ENCODE measurements around the gene C12orf56. TPM values are rescaled to one million over a fixed set of nuclear protein-coding genes. Genes with fewer than 3 reads are reported as not detected.

C12orf56 gene, protein sequence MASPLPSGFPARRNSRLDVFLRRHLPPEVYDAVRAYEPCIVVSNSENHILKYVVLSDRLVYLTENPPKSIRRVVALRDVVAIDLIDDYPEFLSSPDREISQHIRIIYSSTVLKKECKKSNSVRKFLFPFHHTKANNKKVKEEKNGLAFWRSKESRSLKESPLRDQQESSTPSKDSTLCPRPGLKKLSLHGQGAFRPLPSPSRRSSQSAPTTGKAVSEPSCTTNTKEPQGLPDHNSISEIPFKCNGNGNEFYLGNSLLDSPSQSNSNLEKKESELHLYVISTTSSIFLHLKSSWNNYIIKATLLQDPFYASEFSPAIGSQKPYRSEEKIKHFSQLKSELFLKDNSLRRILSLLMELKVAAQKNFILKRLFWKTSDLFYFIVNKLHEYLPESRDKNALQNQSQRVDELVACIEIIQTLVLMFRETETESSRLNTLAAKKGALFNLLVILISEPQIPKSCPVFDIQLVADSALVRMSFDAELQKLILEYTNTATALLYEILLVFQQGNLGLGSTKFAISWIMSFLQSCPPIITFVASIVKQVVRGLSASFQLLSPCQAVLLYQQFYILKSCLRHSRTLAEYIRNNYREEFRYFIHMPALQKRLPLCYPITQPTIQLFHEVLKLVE
- 0.06 TPM in 1 of 2 replicates, not detected in the other for polyA plus RNA-seq
- not detected in 2 replicates for polyA minus RNA-seq

- no peaks in the 10 kb centered on the region for H3F3A ChIP-seq (ENCODE audit: insufficient read depth, low read length, poor library complexity, severe bottlenecking)
- no peaks in the 10 kb centered on the region for H3K9me3 ChIP-seq (ENCODE audit: low read length)
- no peak within 1 kb of the TSS for H2AFZ ChIP-seq (ENCODE audit: low read depth, low read length)
- no peak within 1 kb of the TSS for H3K4me3 ChIP-seq (ENCODE audit: low read length)
- no peaks in the 10 kb centered on the region for H3K36me3 ChIP-seq (ENCODE audit: insufficient read depth, low read length)
- H3K9ac ChIP-seq (ENCODE audit: low read length): no peak within 1 kb of the TSS
- no peaks in the 10 kb centered on the region for H4K20me1 ChIP-seq (ENCODE audit: insufficient read depth)
- no peak within 1 kb of the TSS for H3K4me2 ChIP-seq (ENCODE audit: low read length)
- H3K27me3 ChIP-seq (ENCODE audit: insufficient read depth, low read depth, low read length): no peaks in the 10 kb centered on the region
- H3K27ac ChIP-seq (ENCODE audit: low read length): no peak within 1 kb of the TSS
- no peaks in the 10 kb centered on the region for H3K79me2 ChIP-seq (replicated peaks; ENCODE audit: insufficient read depth, low read length)
- no peak for TF ChIP-seq MXI1 (conservative IDR thresholded peaks at IDR 0.05; ENCODE audit: poor library complexity, severe bottlenecking)
- TF ChIP-seq, protein P1, sequence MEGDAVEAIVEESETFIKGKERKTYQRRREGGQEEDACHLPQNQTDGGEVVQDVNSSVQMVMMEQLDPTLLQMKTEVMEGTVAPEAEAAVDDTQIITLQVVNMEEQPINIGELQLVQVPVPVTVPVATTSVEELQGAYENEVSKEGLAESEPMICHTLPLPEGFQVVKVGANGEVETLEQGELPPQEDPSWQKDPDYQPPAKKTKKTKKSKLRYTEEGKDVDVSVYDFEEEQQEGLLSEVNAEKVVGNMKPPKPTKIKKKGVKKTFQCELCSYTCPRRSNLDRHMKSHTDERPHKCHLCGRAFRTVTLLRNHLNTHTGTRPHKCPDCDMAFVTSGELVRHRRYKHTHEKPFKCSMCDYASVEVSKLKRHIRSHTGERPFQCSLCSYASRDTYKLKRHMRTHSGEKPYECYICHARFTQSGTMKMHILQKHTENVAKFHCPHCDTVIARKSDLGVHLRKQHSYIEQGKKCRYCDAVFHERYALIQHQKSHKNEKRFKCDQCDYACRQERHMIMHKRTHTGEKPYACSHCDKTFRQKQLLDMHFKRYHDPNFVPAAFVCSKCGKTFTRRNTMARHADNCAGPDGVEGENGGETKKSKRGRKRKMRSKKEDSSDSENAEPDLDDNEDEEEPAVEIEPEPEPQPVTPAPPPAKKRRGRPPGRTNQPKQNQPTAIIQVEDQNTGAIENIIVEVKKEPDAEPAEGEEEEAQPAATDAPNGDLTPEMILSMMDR (IDR thresholded peaks at IDR 0.05; ENCODE audit: poor library complexity, severe bottlenecking): no peak
- TF ChIP-seq SMC3 (conservative IDR thresholded peaks at IDR 0.05; ENCODE audit: poor library complexity): no peak
- no peak for TF ChIP-seq TAF1 (IDR thresholded peaks at IDR 0.05; ENCODE audit: low read depth)
- TF ChIP-seq POLR2AphosphoS5 (IDR thresholded peaks at IDR 0.05): no peak
- no peak for TF ChIP-seq RAD21 (conservative IDR thresholded peaks at IDR 0.05)
- TF ChIP-seq, protein P2, sequence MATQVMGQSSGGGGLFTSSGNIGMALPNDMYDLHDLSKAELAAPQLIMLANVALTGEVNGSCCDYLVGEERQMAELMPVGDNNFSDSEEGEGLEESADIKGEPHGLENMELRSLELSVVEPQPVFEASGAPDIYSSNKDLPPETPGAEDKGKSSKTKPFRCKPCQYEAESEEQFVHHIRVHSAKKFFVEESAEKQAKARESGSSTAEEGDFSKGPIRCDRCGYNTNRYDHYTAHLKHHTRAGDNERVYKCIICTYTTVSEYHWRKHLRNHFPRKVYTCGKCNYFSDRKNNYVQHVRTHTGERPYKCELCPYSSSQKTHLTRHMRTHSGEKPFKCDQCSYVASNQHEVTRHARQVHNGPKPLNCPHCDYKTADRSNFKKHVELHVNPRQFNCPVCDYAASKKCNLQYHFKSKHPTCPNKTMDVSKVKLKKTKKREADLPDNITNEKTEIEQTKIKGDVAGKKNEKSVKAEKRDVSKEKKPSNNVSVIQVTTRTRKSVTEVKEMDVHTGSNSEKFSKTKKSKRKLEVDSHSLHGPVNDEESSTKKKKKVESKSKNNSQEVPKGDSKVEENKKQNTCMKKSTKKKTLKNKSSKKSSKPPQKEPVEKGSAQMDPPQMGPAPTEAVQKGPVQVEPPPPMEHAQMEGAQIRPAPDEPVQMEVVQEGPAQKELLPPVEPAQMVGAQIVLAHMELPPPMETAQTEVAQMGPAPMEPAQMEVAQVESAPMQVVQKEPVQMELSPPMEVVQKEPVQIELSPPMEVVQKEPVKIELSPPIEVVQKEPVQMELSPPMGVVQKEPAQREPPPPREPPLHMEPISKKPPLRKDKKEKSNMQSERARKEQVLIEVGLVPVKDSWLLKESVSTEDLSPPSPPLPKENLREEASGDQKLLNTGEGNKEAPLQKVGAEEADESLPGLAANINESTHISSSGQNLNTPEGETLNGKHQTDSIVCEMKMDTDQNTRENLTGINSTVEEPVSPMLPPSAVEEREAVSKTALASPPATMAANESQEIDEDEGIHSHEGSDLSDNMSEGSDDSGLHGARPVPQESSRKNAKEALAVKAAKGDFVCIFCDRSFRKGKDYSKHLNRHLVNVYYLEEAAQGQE (IDR thresholded peaks at IDR 0.05; ENCODE audit: borderline replicate concordance): no peak
- TF ChIP-seq EZH2 (IDR thresholded peaks at IDR 0.05; ENCODE audit: borderline replicate concordance, insufficient read depth, low read length, poor library complexity, severe bottlenecking): no peak
- no peak for TF ChIP-seq EP300 (conservative IDR thresholded peaks at IDR 0.05; ENCODE audit: poor library complexity, severe bottlenecking)
- H3K9me2 ChIP-seq (ENCODE audit: insufficient read depth, low read length): no peaks in the 10 kb centered on the region
These were observed at the start of gene C12orf56 for GRCh38 chr12:64390275-64390851. Gene C12orf56 (minus strand): TSS chr12:64390758. CDS start chr12:64390565, 193 bp downstream.

DNA sequence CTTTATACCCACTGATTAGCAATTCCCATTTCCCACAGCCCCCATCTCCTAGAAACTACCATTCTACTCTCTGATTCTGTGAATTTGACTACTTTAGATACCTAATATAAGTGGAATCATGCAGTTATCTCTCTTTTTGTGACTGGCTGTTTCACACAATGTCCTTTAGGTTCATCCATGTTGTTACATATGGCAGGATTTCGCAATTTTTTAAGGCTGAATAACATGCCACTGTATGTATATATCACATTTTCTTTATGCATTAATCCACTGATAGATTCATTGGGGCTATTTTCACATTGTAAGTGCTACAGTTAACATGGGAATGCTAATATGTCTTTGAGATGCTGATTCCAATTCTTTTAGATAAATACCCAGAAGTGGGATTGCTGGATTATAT is 49.5 kb upstream of the C12orf56 start:
- Histone ChIP-seq H3K9ac (ENCODE audit: low read length) (no peak overlapping the region), H2AFZ (ENCODE audit: low read depth, low read length) (no peak overlapping the region), H3K9me2 (ENCODE audit: insufficient read depth, low read length) (no peaks in the 10 kb centered on the region), H3F3A (ENCODE audit: insufficient read depth, low read length, poor library complexity, severe bottlenecking) (no peaks in the 10 kb centered on the region), H3K9me3 (ENCODE audit: low read length) (no peaks in the 10 kb centered on the region), H4K20me1 (ENCODE audit: insufficient read depth) (no peaks in the 10 kb centered on the region), H3K79me2 (replicated peaks; ENCODE audit: insufficient read depth, low read length) (no peaks in the 10 kb centered on the region), H3K36me3 (ENCODE audit: insufficient read depth, low read length) (no peaks in the 10 kb centered on the region), H3K27ac (ENCODE audit: low read length) (no peak overlapping the region), H3K4me2 (ENCODE audit: low read length) (no peak overlapping the region), H3K27me3 (ENCODE audit: insufficient read depth, low read depth, low read length) (no peaks in the 10 kb centered on the region), H3K4me3 (ENCODE audit: low read length) (no peak overlapping the region)
- TF ChIP-seq, protein P2 (IDR thresholded peaks at IDR 0.05; ENCODE audit: borderline replicate concordance): no peak
- TF ChIP-seq RAD21 (conservative IDR thresholded peaks at IDR 0.05): no peak
- TF ChIP-seq TAF1 (IDR thresholded peaks at IDR 0.05; ENCODE audit: low read depth): no peak
- TF ChIP-seq POLR2AphosphoS5 (IDR thresholded peaks at IDR 0.05): no peak
- TF ChIP-seq, protein P1 (IDR thresholded peaks at IDR 0.05; ENCODE audit: poor library complexity, severe bottlenecking): no peak
- no peak for TF ChIP-seq EP300 (conservative IDR thresholded peaks at IDR 0.05; ENCODE audit: poor library complexity, severe bottlenecking)
- no peak for TF ChIP-seq EZH2 (IDR thresholded peaks at IDR 0.05; ENCODE audit: borderline replicate concordance, insufficient read depth, low read length, poor library complexity, severe bottlenecking)
- no peak for TF ChIP-seq SMC3 (conservative IDR thresholded peaks at IDR 0.05; ENCODE audit: poor library complexity)
- TF ChIP-seq MXI1 (conservative IDR thresholded peaks at IDR 0.05; ENCODE audit: poor library complexity, severe bottlenecking): no peak

All from neural cell (in vitro differentiated cells).